Measurements from ENCODE around the gene ZMYND19.

DNA sequence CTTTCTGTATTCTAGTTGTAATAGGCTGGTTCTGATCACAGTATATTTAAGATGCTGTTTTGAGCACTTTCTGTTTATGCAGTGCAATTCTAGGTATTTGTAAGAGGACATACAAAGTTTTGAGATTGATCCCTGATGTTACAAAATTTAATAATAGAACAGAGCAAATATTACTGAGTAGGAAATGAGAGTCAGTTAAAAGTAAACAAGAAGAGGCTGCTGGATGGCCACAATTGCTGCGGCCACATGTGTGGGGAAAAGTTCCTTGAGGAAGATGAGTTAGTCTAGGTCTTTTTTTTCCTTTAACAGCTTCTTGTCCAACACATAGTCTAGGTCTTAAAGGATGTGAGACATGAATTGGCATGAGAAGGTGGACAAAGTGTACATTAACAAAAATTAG lies 39.8 kb upstream of the ZMYND19 start:
- TF ChIP-seq, protein P1, sequence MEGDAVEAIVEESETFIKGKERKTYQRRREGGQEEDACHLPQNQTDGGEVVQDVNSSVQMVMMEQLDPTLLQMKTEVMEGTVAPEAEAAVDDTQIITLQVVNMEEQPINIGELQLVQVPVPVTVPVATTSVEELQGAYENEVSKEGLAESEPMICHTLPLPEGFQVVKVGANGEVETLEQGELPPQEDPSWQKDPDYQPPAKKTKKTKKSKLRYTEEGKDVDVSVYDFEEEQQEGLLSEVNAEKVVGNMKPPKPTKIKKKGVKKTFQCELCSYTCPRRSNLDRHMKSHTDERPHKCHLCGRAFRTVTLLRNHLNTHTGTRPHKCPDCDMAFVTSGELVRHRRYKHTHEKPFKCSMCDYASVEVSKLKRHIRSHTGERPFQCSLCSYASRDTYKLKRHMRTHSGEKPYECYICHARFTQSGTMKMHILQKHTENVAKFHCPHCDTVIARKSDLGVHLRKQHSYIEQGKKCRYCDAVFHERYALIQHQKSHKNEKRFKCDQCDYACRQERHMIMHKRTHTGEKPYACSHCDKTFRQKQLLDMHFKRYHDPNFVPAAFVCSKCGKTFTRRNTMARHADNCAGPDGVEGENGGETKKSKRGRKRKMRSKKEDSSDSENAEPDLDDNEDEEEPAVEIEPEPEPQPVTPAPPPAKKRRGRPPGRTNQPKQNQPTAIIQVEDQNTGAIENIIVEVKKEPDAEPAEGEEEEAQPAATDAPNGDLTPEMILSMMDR (conservative IDR thresholded peaks at IDR 0.05; ENCODE audit: low read length), result no peak
- TF ChIP-seq EZH2phosphoT487 (IDR thresholded peaks at IDR 0.05; ENCODE audit: borderline replicate concordance), result no peak

Data from Loucy (cell line).